ENCODE results near the gene LY6G6C.

GRCh38 chr6:31697555-31697954 is 24.0 kb downstream of the LY6G6C start:
- TF ChIP-seq ZNF274 (IDR thresholded peaks at IDR 0.05; ENCODE audit: low read depth, low read length) (no peak), YY1 (IDR thresholded peaks at IDR 0.05; ENCODE audit: insufficient read depth, insufficient read length) (no peak)
